Endothelial cell of umbilical vein (primary cell): ENCODE measurements around the gene VWA8. TPM values are rescaled to one million over a fixed set of nuclear protein-coding genes. Genes with fewer than 3 reads are reported as not detected.

Source experiments
- BruUV-seq: library from RNA; stranded (reverse); fragments of 400-500 nt; replicated peaks from 2 replicates; lab custom pipeline; 2021; lab: Mats Ljungman, UMichigan
- CTCF ChIA-PET: fragments of 300-600, 350-600 bp; sonication (Branson Sonifier 250); formaldehyde crosslinking; loops from one replicate; lab custom pipeline; 2021; ENCODE audit warnings: antibody characterized with exemption, inconsistent platforms; lab: Charles Lee
- POLR2A ChIA-PET: fragments of 300-600, 350-600 bp; sonication (Branson Sonifier 250); formaldehyde crosslinking; loops from one replicate; lab custom pipeline; 2021; ENCODE audit warnings: antibody characterized with exemption, inconsistent platforms; lab: Charles Lee
- DNase-seq: peaks from one replicate; pipeline ENCODE4 v3.0.0-alpha.2; 2011; ENCODE audit warnings: low read depth, low spot score
- FAIRE-seq: peaks from 2 replicates; lab custom pipeline; 2011; peaks lifted over from hg19 to GRCh38; lab: Jason Lieb, UNC
- H2AFZ ChIP-seq: 2 replicates; pipeline ENCODE4 v1.6.0; 2012; ENCODE audit warnings: low read depth, low read length, control low read depth, inconsistent platforms
- H3K27ac ChIP-seq: 2 replicates; pipeline ENCODE4 v1.5.1; 2011; ENCODE audit warnings: low read depth, mild to moderate bottlenecking, control low read depth, low read length, moderate library complexity; ENCODE audit not compliant: insufficient read depth
- H3K27me3 ChIP-seq, 2 experiments: 2 replicates each; pipeline versions ENCODE4 v1.6.0 to v1.6.1; 2011; ENCODE audit warnings: low read length in 2 of 2, mixed read lengths in 1 of 2; ENCODE audit not compliant: control insufficient read depth in 2 of 2, insufficient read depth in 2 of 2
- H3K36me3 ChIP-seq, 2 experiments: 2 replicates in 1 of 2; 3 replicates in 1 of 2; pipeline ENCODE4 v1.5.1; 2011; ENCODE audit warnings: low read length in 2 of 2, mild to moderate bottlenecking in 1 of 2, moderate library complexity in 1 of 2; ENCODE audit not compliant: control insufficient read depth in 2 of 2, insufficient read depth in 2 of 2; ENCODE audit errors: extremely low read depth in 1 of 2
- H3K4me1 ChIP-seq: 3 replicates; pipeline ENCODE4 v1.5.1; 2011; ENCODE audit warnings: mild to moderate bottlenecking, low read length; ENCODE audit not compliant: control insufficient read depth, insufficient read depth; ENCODE audit errors: extremely low read depth
- H3K4me2 ChIP-seq: 2 replicates; pipeline ENCODE4 v1.6.1; 2011; ENCODE audit warnings: low read length, control low read depth, mixed read lengths; ENCODE audit not compliant: insufficient read depth
- H3K4me3 ChIP-seq, 3 experiments: fragments of 200-600 bp in 1 of 3; sonication (generic), shearing (Covaris generic) in 1 of 3; replicated peaks in 1 of 3; 2 replicates each; pipeline ENCODE4 v1.5.1; 2011 to 2016; ENCODE audit warnings: control low read depth in 3 of 3, low read length in 3 of 3, mild to moderate bottlenecking in 2 of 3, inconsistent platforms in 1 of 3, low read depth in 1 of 3, moderate library complexity in 1 of 3; ENCODE audit not compliant: insufficient read depth in 1 of 3
- H3K79me2 ChIP-seq: 2 replicates; pipeline ENCODE4 v1.6.0; 2012; ENCODE audit warnings: low read length, inconsistent platforms; ENCODE audit not compliant: control insufficient read depth, insufficient read depth
- H3K9ac ChIP-seq: replicated peaks from 2 replicates; pipeline ENCODE3; 2011; ENCODE audit warnings: low read length, control low read depth; ENCODE audit not compliant: insufficient read depth; ENCODE audit errors: extremely low read depth
- H3K9me1 ChIP-seq: replicated peaks from 3 replicates; pipeline ENCODE4 v1.6.0; 2011; ENCODE audit warnings: mild to moderate bottlenecking, low read length; ENCODE audit not compliant: control insufficient read depth, insufficient read depth; ENCODE audit errors: extremely low read depth
- H3K9me3 ChIP-seq: replicated peaks from 2 replicates; pipeline ENCODE4 v1.5.1; 2012; ENCODE audit warnings: low read length, inconsistent platforms; ENCODE audit not compliant: control insufficient read depth, insufficient read depth
- H4K20me1 ChIP-seq: replicated peaks from 2 replicates; pipeline ENCODE3; 2011; ENCODE audit warnings: mild to moderate bottlenecking, low read length; ENCODE audit not compliant: control insufficient read depth, insufficient read depth; ENCODE audit errors: extremely low read depth
- CTCF ChIP-seq, 2 donors: IDR thresholded peaks; 1 replicate in 1 of 2; 2 replicates in 1 of 2; pipeline ENCODE4 v1.5.1; 2011; ENCODE audit warnings: low read length in 2 of 2, mild to moderate bottlenecking in 2 of 2, moderate library complexity in 2 of 2, control low read depth in 1 of 2, inconsistent platforms in 1 of 2, low read depth in 1 of 2; ENCODE audit not compliant: insufficient read depth in 1 of 2; ENCODE audit errors: extremely low read depth in 1 of 2
- EZH2 ChIP-seq: IDR thresholded peaks from 2 replicates; pipeline ENCODE4 v1.6.1; 2012; ENCODE audit warnings: borderline replicate concordance, low read depth, mild to moderate bottlenecking, moderate library complexity, low read length, inconsistent platforms; ENCODE audit not compliant: severe bottlenecking
- FOS ChIP-seq: IDR thresholded peaks from 2 replicates; pipeline ENCODE4 v1.6.1; 2011; ENCODE audit warnings: mild to moderate bottlenecking, low read length, moderate library complexity, borderline replicate concordance; ENCODE audit not compliant: insufficient read depth
- GATA2 ChIP-seq: IDR thresholded peaks from 2 replicates; pipeline ENCODE4 v1.7.0; 2011; ENCODE audit warnings: low read depth, mild to moderate bottlenecking, moderate library complexity, mixed read lengths, low read length; ENCODE audit not compliant: insufficient read length, insufficient read depth
- JUN ChIP-seq: IDR thresholded peaks from 2 replicates; pipeline ENCODE4 v1.6.1; 2011; ENCODE audit warnings: borderline replicate concordance, low read depth; ENCODE audit not compliant: insufficient read length, insufficient read depth
- MAX ChIP-seq: IDR thresholded peaks from 2 replicates; pipeline ENCODE4 v1.6.1; 2011; ENCODE audit not compliant: insufficient read depth, insufficient read length
- MYC ChIP-seq: IDR thresholded peaks from one replicate; pipeline ENCODE4 v1.6.1; 2011; ENCODE audit warnings: mild to moderate bottlenecking, low read depth, low read length
- POLR2A ChIP-seq: IDR thresholded peaks from 2 replicates; pipeline ENCODE4 v1.6.1; 2012; ENCODE audit warnings: low read depth, mild to moderate bottlenecking, control low read depth, low read length
- POLR2AphosphoS5 ChIP-seq: IDR thresholded peaks from 2 replicates; pipeline ENCODE4 v1.6.1; 2012; ENCODE audit warnings: low read depth, mild to moderate bottlenecking, control low read depth, low read length, moderate library complexity; ENCODE audit not compliant: insufficient read depth
- dilution Hi-C: fragments of 300-500 bp; cut with MboI; formaldehyde crosslinking; loops from one replicate; pipeline ENCODE4 v1.15.0; 2019; ENCODE audit warnings: low sequenced_read_pairs; ENCODE audit not compliant: extremely low pct_ligation_motif_present
- intact Hi-C: fragments of 100-400 bp; cut with micrococcal nuclease; formaldehyde crosslinking; loops from one replicate; pipeline ENCODE4 v1.10.0; 2022
- polyA plus RNA-seq, 4 experiments: library from polyadenylated mRNA; depleted of rRNA in 3 of 4; stranded (reverse) in 3 of 4; unstranded in 1 of 4; fragments of >200 nt; gene quantifications; 2 replicates each; pipeline versions ENCODE4 v1.2.1 to v1.2.3, GENCODE V29; 2011 to 2012; ENCODE audit warnings: missing spikeins in 1 of 4
- total RNA-seq: library from RNA; stranded (reverse); gene quantifications from 2 replicates; pipeline ENCODE4 v1.2.3, GENCODE V29; 2021

VWA8 gene
- total and polyA plus RNA-seq, 2 donors (not counting 3 experiments of a cell fraction or from before 2014, with no cell fraction given) = 2.9 to 11.3 TPM

- Histone ChIP-seq H4K20me1 (no peaks in the 10 kb centered on the region), H3K4me2 (no peak overlapping the region), H2AFZ (no peak overlapping the region), H3K79me2 (no peaks in the 10 kb centered on the region), H3K9me1 (no peaks in the 10 kb centered on the region), H3K27ac (no peak overlapping the region), H3K4me1 (no peaks in the 10 kb centered on the region), H3K36me3 (no peaks in the 10 kb centered on the region), H3K4me3 (no peak overlapping the region), H3K9ac (no peak overlapping the region), H3K9me3 (no peaks in the 10 kb centered on the region), H3K27me3 (no peaks in the 10 kb centered on the region)
- no peak for FAIRE-seq
- POLR2A ChIA-PET = no interaction called here
- dilution Hi-C loops = no loop called here
- CTCF ChIA-PET = interaction anchor here (0.8 to 1.0 kb wide), 3 partner anchors 41 to 439 kb away, joined by 3 read pairs; no protein-coding TSS in a partner anchor
- TF ChIP-seq CTCF (IDR thresholded peaks at IDR 0.05; ENCODE audit: extremely low read depth in 1 of 2, insufficient read depth in 1 of 2, low read depth in 1 of 2, low read length in 2 of 2) (no peak), POLR2A (no peak), GATA2 (no peak), FOS (no peak), EZH2 (no peak)
- intact Hi-C loops = no loop called here
- DNase-seq = no peak
- BruUV-seq = no TSS peak
These were observed 250.1 kb downstream of the VWA8 start for GRCh38 chr13:41710771-41711170.

- H3K36me3 ChIP-seq = no peaks in the 10 kb centered on the region
- no peaks in the 10 kb centered on the region for H3K4me1 ChIP-seq
- intact Hi-C loops (no loop called here), dilution Hi-C loops (no loop called here)
- no peak overlapping the region for H3K27ac ChIP-seq
- no TSS peak for BruUV-seq
- ChIA-PET POLR2A (no interaction called here), CTCF (interaction anchor here (0.7 kb wide), 1 partner anchor 231 kb away, joined by 3 read pairs; no protein-coding TSS in a partner anchor)
- FAIRE-seq (no peak), DNase-seq (no peak)
- TF ChIP-seq MAX (no peak), MYC (no peak), EZH2 (no peak), FOS (no peak), POLR2A (no peak), CTCF (IDR thresholded peaks at IDR 0.05; ENCODE audit: extremely low read depth in 1 of 2, insufficient read depth in 1 of 2, low read depth in 1 of 2, low read length in 2 of 2) (no peak), POLR2AphosphoS5 (no peak), GATA2 (no peak), JUN (no peak)
- no peak overlapping the region for H3K4me3 ChIP-seq
- no peak overlapping the region for H3K4me2 ChIP-seq
- H3K27me3 ChIP-seq = no peaks in the 10 kb centered on the region
- H4K20me1 ChIP-seq = no peaks in the 10 kb centered on the region
- H2AFZ ChIP-seq = no peak overlapping the region
- H3K9ac ChIP-seq = no peak overlapping the region
- H3K79me2 ChIP-seq = no peaks in the 10 kb centered on the region
- H3K9me3 ChIP-seq = no peaks in the 10 kb centered on the region
- H3K9me1 ChIP-seq = no peaks in the 10 kb centered on the region
These were observed 251.4 kb downstream of the VWA8 start for GRCh38 chr13:41709511-41709910.
